ENCODE data around the gene CRACR2A.

CRACR2A gene

GRCh38 chr12:3604286-3604685 lies 148.6 kb downstream of the CRACR2A start:
- Histone ChIP-seq H3K27me3 (ENCODE audit: low read depth, low read length) (peaks cover 13% of the 10 kb centered on the region), H3K9ac (ENCODE audit: low read length) (no peak overlapping the region), H4K20me1 (ENCODE audit: insufficient read depth, low read length) (no peaks in the 10 kb centered on the region), H2AFZ (ENCODE audit: low read depth, low read length) (no peak overlapping the region), H3K4me1 (ENCODE audit: low read length) (no peaks in the 10 kb centered on the region), H3K4me3 (ENCODE audit: low read length) (no peak overlapping the region), H3K9me3 (ENCODE audit: insufficient read depth, low read length) (no peaks in the 10 kb centered on the region), H3K4me2 (ENCODE audit: low read length) (no peak overlapping the region), H3K27ac (ENCODE audit: low read length) (no peak overlapping the region), H3K36me3 (replicated peaks; ENCODE audit: low read depth, low read length) (peaks cover 6% of the 10 kb centered on the region), H3K79me2 (ENCODE audit: low read length) (no peaks in the 10 kb centered on the region)
- TF ChIP-seq EZH2phosphoT487 (IDR thresholded peaks at IDR 0.05; ENCODE audit: low read depth) = no peak
- TF ChIP-seq CTCF (IDR thresholded peaks at IDR 0.05; ENCODE audit: low read depth, low read length) = no peak

DNA sequence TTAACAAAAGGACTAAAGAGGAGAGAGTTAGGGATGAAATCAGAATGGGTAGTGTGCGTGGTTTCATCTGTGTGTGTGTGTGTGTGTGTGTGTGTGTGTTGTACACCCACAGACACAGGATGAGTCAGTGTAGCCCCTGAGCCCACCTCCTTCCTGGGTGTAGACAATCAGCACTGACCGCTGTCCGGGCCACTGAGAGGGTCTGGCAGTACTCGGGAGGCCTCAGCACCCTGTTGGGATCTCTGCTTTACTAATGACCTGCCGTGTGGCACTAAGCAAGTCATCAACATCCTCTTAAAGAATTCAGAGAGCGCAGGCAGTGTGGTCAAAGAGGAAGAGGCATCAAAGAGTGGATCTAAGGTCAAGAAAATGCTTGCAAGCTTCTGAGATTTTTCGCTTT lies 149.3 kb downstream of the CRACR2A start:
- peaks cover 13% of the 10 kb centered on the region for H3K27me3 ChIP-seq (ENCODE audit: low read depth, low read length)
- no peak overlapping the region for H3K4me3 ChIP-seq (ENCODE audit: low read length)
- peaks cover under 1% of the 10 kb centered on the region for H3K36me3 ChIP-seq (replicated peaks; ENCODE audit: low read depth, low read length)
- H3K79me2 ChIP-seq (ENCODE audit: low read length) = no peaks in the 10 kb centered on the region
- no peak overlapping the region for H3K4me2 ChIP-seq (ENCODE audit: low read length)
- TF ChIP-seq CTCF (IDR thresholded peaks at IDR 0.05; ENCODE audit: low read depth, low read length) (no peak), EZH2phosphoT487 (IDR thresholded peaks at IDR 0.05; ENCODE audit: low read depth) (no peak)
- H3K9ac ChIP-seq (ENCODE audit: low read length) = no peak overlapping the region
- H4K20me1 ChIP-seq (ENCODE audit: insufficient read depth, low read length) = no peaks in the 10 kb centered on the region
- no peak overlapping the region for H2AFZ ChIP-seq (ENCODE audit: low read depth, low read length)
- H3K27ac ChIP-seq (ENCODE audit: low read length) = no peak overlapping the region
- no peaks in the 10 kb centered on the region for H3K4me1 ChIP-seq (ENCODE audit: low read length)
- H3K9me3 ChIP-seq (ENCODE audit: insufficient read depth, low read length) = no peaks in the 10 kb centered on the region

DNA sequence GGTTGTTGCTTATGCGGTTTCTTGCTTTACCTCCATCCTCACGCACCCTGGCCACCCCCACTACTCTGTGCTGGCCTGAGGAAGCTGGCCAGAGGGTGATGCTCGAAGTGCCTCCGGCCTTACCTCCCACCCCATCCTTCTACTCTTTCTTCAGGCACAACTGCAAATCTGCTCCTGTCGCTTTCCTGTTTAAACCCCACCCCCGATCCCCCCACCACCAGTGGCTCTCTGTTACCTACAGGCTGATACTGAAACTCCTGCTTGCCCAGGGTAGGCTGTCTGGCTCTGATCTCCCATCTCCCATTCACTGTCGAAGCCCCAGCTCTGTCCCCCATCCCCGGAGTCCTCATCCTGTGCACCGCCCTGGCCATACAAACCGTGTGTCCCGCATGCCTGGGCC lies 150.4 kb downstream of the CRACR2A start:
- no peak overlapping the region for H2AFZ ChIP-seq (ENCODE audit: low read depth, low read length)
- no peak overlapping the region for H3K4me3 ChIP-seq (ENCODE audit: low read length)
- H3K27me3 ChIP-seq (ENCODE audit: low read depth, low read length) = peaks cover 13% of the 10 kb centered on the region
- no peaks in the 10 kb centered on the region for H4K20me1 ChIP-seq (ENCODE audit: insufficient read depth, low read length)
- no peaks in the 10 kb centered on the region for H3K4me1 ChIP-seq (ENCODE audit: low read length)
- no peaks in the 10 kb centered on the region for H3K79me2 ChIP-seq (ENCODE audit: low read length)
- H3K9ac ChIP-seq (ENCODE audit: low read length) = no peak overlapping the region
- no peaks in the 10 kb centered on the region for H3K9me3 ChIP-seq (ENCODE audit: insufficient read depth, low read length)
- no peak overlapping the region for H3K4me2 ChIP-seq (ENCODE audit: low read length)
- TF ChIP-seq CTCF (IDR thresholded peaks at IDR 0.05; ENCODE audit: low read depth, low read length) (no peak), EZH2phosphoT487 (IDR thresholded peaks at IDR 0.05; ENCODE audit: low read depth) (no peak)
- no peak overlapping the region for H3K27ac ChIP-seq (ENCODE audit: low read length)
- H3K36me3 ChIP-seq (replicated peaks; ENCODE audit: low read depth, low read length) = no peaks in the 10 kb centered on the region

- H3K4me1 ChIP-seq (ENCODE audit: low read length) = no peaks in the 10 kb centered on the region
Observed at GRCh38 chr12:3601461-3602150, 151.3 kb downstream of the CRACR2A start.

More at GRCh38 chr12:3601461-3602150, 151.3 kb downstream of the CRACR2A start:
- Histone ChIP-seq H3K4me3 (ENCODE audit: low read length) (no peak overlapping the region), H3K27me3 (ENCODE audit: low read depth, low read length) (peaks cover 13% of the 10 kb centered on the region), H3K27ac (ENCODE audit: low read length) (no peak overlapping the region), H3K9ac (ENCODE audit: low read length) (no peak overlapping the region), H4K20me1 (ENCODE audit: insufficient read depth, low read length) (no peaks in the 10 kb centered on the region), H3K36me3 (replicated peaks; ENCODE audit: low read depth, low read length) (no peaks in the 10 kb centered on the region), H3K79me2 (ENCODE audit: low read length) (no peaks in the 10 kb centered on the region), H3K4me2 (ENCODE audit: low read length) (no peak overlapping the region), H2AFZ (ENCODE audit: low read depth, low read length) (no peak overlapping the region), H3K9me3 (ENCODE audit: insufficient read depth, low read length) (no peaks in the 10 kb centered on the region)
- no peak for TF ChIP-seq EZH2phosphoT487 (IDR thresholded peaks at IDR 0.05; ENCODE audit: low read depth)
- TF ChIP-seq CTCF (IDR thresholded peaks at IDR 0.05; ENCODE audit: low read depth, low read length) = no peak
